ENCODE data around the gene AKR1D1. TPM values are rescaled to one million over a fixed set of nuclear protein-coding genes. Genes with fewer than 3 reads are reported as not detected.

AKR1D1 gene
- total RNA-seq, 1 experiment from 2014 or later, result 0.10 TPM

DNA sequence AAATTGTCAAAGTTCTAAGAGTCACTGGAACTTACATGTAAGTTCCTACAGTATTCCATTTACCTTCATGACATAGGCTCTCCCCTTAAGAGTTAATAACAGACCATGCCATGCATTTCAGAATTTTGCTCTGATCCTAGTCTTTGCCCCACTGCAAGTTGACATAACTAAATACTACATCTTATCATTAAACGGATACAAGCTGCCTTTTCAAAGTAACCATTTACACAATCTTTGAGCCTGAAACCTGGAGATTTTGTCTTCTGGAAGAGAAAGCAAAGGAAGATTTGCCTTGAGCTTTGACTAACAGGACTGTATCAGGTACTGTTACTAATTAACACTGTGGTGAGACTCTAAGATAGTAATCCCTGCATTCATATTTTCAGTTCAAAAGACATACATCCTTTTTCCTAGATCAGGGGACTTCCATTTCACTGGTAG lies 9.3 kb upstream of the AKR1D1 start (continued):
- TF ChIP-seq EZH2phosphoT487 (IDR thresholded peaks at IDR 0.05; ENCODE audit: borderline replicate concordance) (no peak), SRF (IDR thresholded peaks at IDR 0.05; ENCODE audit: low read depth) (no peak), EGR1 (IDR thresholded peaks at IDR 0.05; ENCODE audit: low read depth) (no peak)
- TF ChIP-seq, protein P1, sequence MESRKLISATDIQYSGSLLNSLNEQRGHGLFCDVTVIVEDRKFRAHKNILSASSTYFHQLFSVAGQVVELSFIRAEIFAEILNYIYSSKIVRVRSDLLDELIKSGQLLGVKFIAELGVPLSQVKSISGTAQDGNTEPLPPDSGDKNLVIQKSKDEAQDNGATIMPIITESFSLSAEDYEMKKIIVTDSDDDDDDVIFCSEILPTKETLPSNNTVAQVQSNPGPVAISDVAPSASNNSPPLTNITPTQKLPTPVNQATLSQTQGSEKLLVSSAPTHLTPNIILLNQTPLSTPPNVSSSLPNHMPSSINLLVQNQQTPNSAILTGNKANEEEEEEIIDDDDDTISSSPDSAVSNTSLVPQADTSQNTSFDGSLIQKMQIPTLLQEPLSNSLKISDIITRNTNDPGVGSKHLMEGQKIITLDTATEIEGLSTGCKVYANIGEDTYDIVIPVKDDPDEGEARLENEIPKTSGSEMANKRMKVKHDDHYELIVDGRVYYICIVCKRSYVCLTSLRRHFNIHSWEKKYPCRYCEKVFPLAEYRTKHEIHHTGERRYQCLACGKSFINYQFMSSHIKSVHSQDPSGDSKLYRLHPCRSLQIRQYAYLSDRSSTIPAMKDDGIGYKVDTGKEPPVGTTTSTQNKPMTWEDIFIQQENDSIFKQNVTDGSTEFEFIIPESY (IDR thresholded peaks at IDR 0.05; ENCODE audit: extremely low read depth, insufficient replicate concordance, low read length), result no peak

DNA sequence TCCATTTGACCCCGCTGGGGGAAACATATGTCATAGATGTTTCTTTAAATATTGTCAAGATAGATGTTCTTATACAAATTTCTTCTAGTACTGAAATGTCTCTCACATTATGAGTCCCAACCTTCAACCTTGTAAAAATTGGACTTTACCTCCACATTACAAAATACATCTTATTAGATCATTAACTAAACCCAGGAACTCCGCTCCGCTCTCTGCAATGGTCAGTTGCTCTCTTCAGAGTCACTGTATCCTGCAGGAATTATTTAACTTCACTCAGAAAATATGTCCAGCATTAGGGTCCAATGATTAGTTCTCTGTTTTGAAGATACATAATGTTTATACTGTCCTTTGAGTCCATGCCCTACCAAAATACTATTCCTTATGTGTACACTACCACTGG lies 8.5 kb upstream of the AKR1D1 start:
- ChIA-PET POLR2A (no interaction called here), RAD21 (ENCODE audit: low non-redundant PET in 1 of 2, low total read pairs in 2 of 2, uncharacterized antibody in 2 of 2, unreplicated experiment in 2 of 2) (no interaction called here), CTCF (no interaction called here)
- no peak for TF ChIP-seq SIN3A (IDR thresholded peaks at IDR 0.05; ENCODE audit: low read depth)
- TF ChIP-seq, protein P2, sequence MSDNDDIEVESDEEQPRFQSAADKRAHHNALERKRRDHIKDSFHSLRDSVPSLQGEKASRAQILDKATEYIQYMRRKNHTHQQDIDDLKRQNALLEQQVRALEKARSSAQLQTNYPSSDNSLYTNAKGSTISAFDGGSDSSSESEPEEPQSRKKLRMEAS (IDR thresholded peaks at IDR 0.05), result no peak
- no peak for TF ChIP-seq RAD21 (IDR thresholded peaks at IDR 0.05; ENCODE audit: low read depth)
- no peak for TF ChIP-seq CEBPB (IDR thresholded peaks at IDR 0.05; ENCODE audit: low read depth)
- TF ChIP-seq, protein P3, sequence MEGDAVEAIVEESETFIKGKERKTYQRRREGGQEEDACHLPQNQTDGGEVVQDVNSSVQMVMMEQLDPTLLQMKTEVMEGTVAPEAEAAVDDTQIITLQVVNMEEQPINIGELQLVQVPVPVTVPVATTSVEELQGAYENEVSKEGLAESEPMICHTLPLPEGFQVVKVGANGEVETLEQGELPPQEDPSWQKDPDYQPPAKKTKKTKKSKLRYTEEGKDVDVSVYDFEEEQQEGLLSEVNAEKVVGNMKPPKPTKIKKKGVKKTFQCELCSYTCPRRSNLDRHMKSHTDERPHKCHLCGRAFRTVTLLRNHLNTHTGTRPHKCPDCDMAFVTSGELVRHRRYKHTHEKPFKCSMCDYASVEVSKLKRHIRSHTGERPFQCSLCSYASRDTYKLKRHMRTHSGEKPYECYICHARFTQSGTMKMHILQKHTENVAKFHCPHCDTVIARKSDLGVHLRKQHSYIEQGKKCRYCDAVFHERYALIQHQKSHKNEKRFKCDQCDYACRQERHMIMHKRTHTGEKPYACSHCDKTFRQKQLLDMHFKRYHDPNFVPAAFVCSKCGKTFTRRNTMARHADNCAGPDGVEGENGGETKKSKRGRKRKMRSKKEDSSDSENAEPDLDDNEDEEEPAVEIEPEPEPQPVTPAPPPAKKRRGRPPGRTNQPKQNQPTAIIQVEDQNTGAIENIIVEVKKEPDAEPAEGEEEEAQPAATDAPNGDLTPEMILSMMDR (IDR thresholded peaks at IDR 0.05 in 2 of 3, conservative IDR thresholded peaks at IDR 0.05 in 1 of 3; ENCODE audit: borderline replicate concordance in 1 of 3, insufficient read depth in 1 of 3, low read depth in 2 of 3, low read length in 2 of 3), result no peak
- no peak for TF ChIP-seq ZNF274 (IDR thresholded peaks at IDR 0.05; ENCODE audit: low read depth, low read length)
- TF ChIP-seq ZFX (IDR thresholded peaks at IDR 0.05), result no peak
- TF ChIP-seq POLR2AphosphoS5 (IDR thresholded peaks at IDR 0.05; ENCODE audit: low read depth, low read length), result no peak
- no peak for TF ChIP-seq POLR2A (IDR thresholded peaks at IDR 0.05; ENCODE audit: borderline replicate concordance, extremely low read depth, insufficient read depth, insufficient read length)
- TF ChIP-seq JUND (IDR thresholded peaks at IDR 0.05), result no peak
- TF ChIP-seq, protein P4, sequence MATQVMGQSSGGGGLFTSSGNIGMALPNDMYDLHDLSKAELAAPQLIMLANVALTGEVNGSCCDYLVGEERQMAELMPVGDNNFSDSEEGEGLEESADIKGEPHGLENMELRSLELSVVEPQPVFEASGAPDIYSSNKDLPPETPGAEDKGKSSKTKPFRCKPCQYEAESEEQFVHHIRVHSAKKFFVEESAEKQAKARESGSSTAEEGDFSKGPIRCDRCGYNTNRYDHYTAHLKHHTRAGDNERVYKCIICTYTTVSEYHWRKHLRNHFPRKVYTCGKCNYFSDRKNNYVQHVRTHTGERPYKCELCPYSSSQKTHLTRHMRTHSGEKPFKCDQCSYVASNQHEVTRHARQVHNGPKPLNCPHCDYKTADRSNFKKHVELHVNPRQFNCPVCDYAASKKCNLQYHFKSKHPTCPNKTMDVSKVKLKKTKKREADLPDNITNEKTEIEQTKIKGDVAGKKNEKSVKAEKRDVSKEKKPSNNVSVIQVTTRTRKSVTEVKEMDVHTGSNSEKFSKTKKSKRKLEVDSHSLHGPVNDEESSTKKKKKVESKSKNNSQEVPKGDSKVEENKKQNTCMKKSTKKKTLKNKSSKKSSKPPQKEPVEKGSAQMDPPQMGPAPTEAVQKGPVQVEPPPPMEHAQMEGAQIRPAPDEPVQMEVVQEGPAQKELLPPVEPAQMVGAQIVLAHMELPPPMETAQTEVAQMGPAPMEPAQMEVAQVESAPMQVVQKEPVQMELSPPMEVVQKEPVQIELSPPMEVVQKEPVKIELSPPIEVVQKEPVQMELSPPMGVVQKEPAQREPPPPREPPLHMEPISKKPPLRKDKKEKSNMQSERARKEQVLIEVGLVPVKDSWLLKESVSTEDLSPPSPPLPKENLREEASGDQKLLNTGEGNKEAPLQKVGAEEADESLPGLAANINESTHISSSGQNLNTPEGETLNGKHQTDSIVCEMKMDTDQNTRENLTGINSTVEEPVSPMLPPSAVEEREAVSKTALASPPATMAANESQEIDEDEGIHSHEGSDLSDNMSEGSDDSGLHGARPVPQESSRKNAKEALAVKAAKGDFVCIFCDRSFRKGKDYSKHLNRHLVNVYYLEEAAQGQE (IDR thresholded peaks at IDR 0.05; ENCODE audit: low read depth), result no peak
- TF ChIP-seq EGR1 (IDR thresholded peaks at IDR 0.05; ENCODE audit: low read depth), result no peak
- no peak for TF ChIP-seq TCF7L2 (IDR thresholded peaks at IDR 0.05; ENCODE audit: borderline replicate concordance, extremely low read depth, insufficient read depth, insufficient read length)
- TF ChIP-seq EZH2 (IDR thresholded peaks at IDR 0.05), result no peak
- no peak for TF ChIP-seq EZH2phosphoT487 (IDR thresholded peaks at IDR 0.05; ENCODE audit: borderline replicate concordance)
- DNase-seq (ENCODE audit: low read depth, low spot score), result no peak
- Histone ChIP-seq H3K4me1 (ENCODE audit: control insufficient read depth in 1 of 2, insufficient read depth in 2 of 2, low read length in 2 of 2) (no peaks in the 10 kb centered on the region), H3K79me2 (ENCODE audit: insufficient read depth, low read length) (no peaks in the 10 kb centered on the region), H3K36me3 (ENCODE audit: control insufficient read depth in 1 of 2, insufficient read depth in 2 of 2, low read length in 2 of 2) (no peaks in the 10 kb centered on the region), H4K20me1 (ENCODE audit: insufficient read depth) (no peaks in the 10 kb centered on the region), H3K9me2 (ENCODE audit: insufficient read depth) (no peaks in the 10 kb centered on the region), H3K4me3 (replicated peaks in 1 of 2; ENCODE audit: low read depth in 1 of 2, low read length in 2 of 2) (no peak overlapping the region), H3K27me3 (ENCODE audit: insufficient read depth, low read length) (no peaks in the 10 kb centered on the region), H3K27ac (ENCODE audit: low read depth, low read length) (no peak overlapping the region), H3K9ac (ENCODE audit: low read length) (no peak overlapping the region), H2AFZ (ENCODE audit: low read depth, low read length, poor library complexity, severe bottlenecking) (no peak overlapping the region), H3K9me3 (ENCODE audit: control insufficient read depth in 1 of 2, insufficient read depth in 1 of 2, low read depth in 1 of 2, low read length in 2 of 2) (no peaks in the 10 kb centered on the region), H3K4me2 (ENCODE audit: low read length) (no peak overlapping the region)
- ATAC-seq, result no peak
- BruUV-seq (replicated peaks), result no TSS peak
- intact Hi-C loops (cut with micrococcal nuclease), result no loop called here
